SK-N-SH (cell line): ENCODE data around the gene CPNE4. TPM values are rescaled to one million over a fixed set of nuclear protein-coding genes. Genes with fewer than 3 reads are reported as not detected.

ENCODE experiments used
- CTCF ChIA-PET: fragments of 300-600, 350-600 bp; formaldehyde crosslinking; extraction: SDS; loops from one replicate; lab custom pipeline; 2021; lab: Yijun Ruan, JAX
- POLR2A ChIA-PET: fragments of 350-600 bp; sonication (Branson Sonifier 250); formaldehyde crosslinking; extraction: SDS; loops from one replicate; lab custom pipeline; 2020; ENCODE audit warnings: antibody characterized with exemption, inconsistent platforms; lab: Yijun Ruan, JAX
- DNase-seq: peaks from one replicate; pipeline ENCODE4 v3.0.0; 2012
- H2AFZ ChIP-seq: fragments of 200-600 bp; sonication (generic); 2 replicates; pipeline ENCODE4 v1.8.1; 2016; ENCODE audit warnings: antibody characterized with exemption, mild to moderate bottlenecking, low read depth
- H3F3A ChIP-seq: fragments of 200-600 bp; sonication (generic); replicated peaks from 2 replicates; pipeline ENCODE3; 2016; ENCODE audit warnings: antibody characterized with exemption, mild to moderate bottlenecking; ENCODE audit not compliant: insufficient read depth
- H3K27ac ChIP-seq, 2 experiments: fragments of 200-500 bp in 1 of 2; fragments of 200-600 bp in 1 of 2; sonication (Bioruptor generic) in 1 of 2; sonication (generic), shearing (Covaris generic) in 1 of 2; 2 replicates each; pipeline versions ENCODE4 v1.5.1 to v1.6.1; 2014 to 2016; ENCODE audit warnings: low read depth in 2 of 2, inconsistent platforms in 1 of 2, low read length in 1 of 2, mild to moderate bottlenecking in 1 of 2, mixed read lengths in 1 of 2
- H3K27me3 ChIP-seq: fragments of 200-600 bp; sonication (generic), shearing (Covaris generic); 2 replicates; pipeline ENCODE4 v1.6.1; 2016; ENCODE audit warnings: mixed run types; ENCODE audit not compliant: insufficient read depth
- H3K36me3 ChIP-seq, 2 experiments: fragments of 200-500 bp in 1 of 2; fragments of 200-600 bp in 1 of 2; sonication (Bioruptor generic) in 1 of 2; sonication (generic) in 1 of 2; replicated peaks in 1 of 2; 2 replicates each; pipeline versions ENCODE3 to v1.5.1; 2014 to 2016; ENCODE audit warnings: low read length in 1 of 2, mild to moderate bottlenecking in 1 of 2; ENCODE audit not compliant: insufficient read depth in 2 of 2, control insufficient read depth in 1 of 2
- H3K4me1 ChIP-seq, 2 experiments: fragments of 200-500 bp in 1 of 2; fragments of 200-600 bp in 1 of 2; sonication (Bioruptor generic) in 1 of 2; sonication (generic), shearing (Covaris generic) in 1 of 2; 2 replicates each; pipeline versions ENCODE4 v1.5.1 to v1.6.1; 2014 to 2016; ENCODE audit warnings: low read depth in 1 of 2, low read length in 1 of 2, mixed run types in 1 of 2; ENCODE audit not compliant: insufficient read depth in 2 of 2, control insufficient read depth in 1 of 2
- H3K4me2 ChIP-seq: fragments of 200-600 bp; sonication (generic), shearing (Covaris generic); 2 replicates; pipeline ENCODE4 v1.6.1; 2017; ENCODE audit warnings: mixed run types
- H3K4me3 ChIP-seq, 2 experiments: fragments of 200-500 bp in 1 of 2; fragments of 200-600 bp in 1 of 2; sonication (Bioruptor generic) in 1 of 2; sonication (generic), shearing (Covaris generic) in 1 of 2; 2 replicates each; pipeline versions ENCODE4 v1.5.1 to v1.8.1; 2014 to 2016; ENCODE audit warnings: low read depth in 2 of 2, inconsistent platforms in 1 of 2, low read length in 1 of 2, mild to moderate bottlenecking in 1 of 2, mixed read lengths in 1 of 2, moderate library complexity in 1 of 2
- H3K79me2 ChIP-seq: fragments of 200-600 bp; sonication (generic); 2 replicates; pipeline ENCODE4 v1.8.1; 2017; ENCODE audit warnings: mild to moderate bottlenecking; ENCODE audit not compliant: insufficient read depth
- H3K9ac ChIP-seq: fragments of 200-600 bp; sonication (generic); 2 replicates; pipeline ENCODE4 v1.6.1; 2017; ENCODE audit warnings: mixed run types
- H3K9me2 ChIP-seq: fragments of 200-600 bp; sonication (generic); 2 replicates; pipeline ENCODE4 v1.6.1; 2017; ENCODE audit warnings: mixed run types
- H3K9me3 ChIP-seq: fragments of 200-600 bp; sonication (generic); 2 replicates; pipeline ENCODE4 v1.6.1; 2017; ENCODE audit warnings: mixed run types, mild to moderate bottlenecking, moderate library complexity
- H4K20me1 ChIP-seq: fragments of 200-600 bp; sonication (generic); 2 replicates; pipeline ENCODE4 v1.6.1; 2017; ENCODE audit warnings: mild to moderate bottlenecking, mixed run types; ENCODE audit not compliant: insufficient read depth
- ELF1 ChIP-seq: IDR thresholded peaks from 2 replicates; pipeline ENCODE4 v1.4.0; 2012
- EP300 ChIP-seq, 2 experiments: IDR thresholded peaks; 2 replicates each; pipeline versions ENCODE4 v1.4.0 to v1.6.1; 2012; ENCODE audit warnings: borderline replicate concordance in 1 of 2, low read depth in 1 of 2, low read length in 1 of 2
- EZH2phosphoT487 ChIP-seq: fragments of 200-600 bp; sonication (generic); IDR thresholded peaks from 2 replicates; pipeline ENCODE4 v1.6.1; 2017; ENCODE audit warnings: low read depth, mixed run types, mild to moderate bottlenecking, antibody characterized with exemption, moderate library complexity, borderline replicate concordance
- FOXM1 ChIP-seq: IDR thresholded peaks from 2 replicates; pipeline ENCODE4 v1.4.0; 2012; ENCODE audit warnings: low read depth, mild to moderate bottlenecking
- MEF2A ChIP-seq: IDR thresholded peaks from 2 replicates; pipeline ENCODE4 v1.4.0; 2012; ENCODE audit warnings: low read depth, borderline replicate concordance
- NFIC ChIP-seq: IDR thresholded peaks from 2 replicates; pipeline ENCODE4 v1.4.0; 2012; ENCODE audit warnings: borderline replicate concordance
- POLR2AphosphoS5 ChIP-seq: IDR thresholded peaks from 2 replicates; pipeline ENCODE4 v1.6.1; 2012; ENCODE audit warnings: low read depth, low read length
- RAD21 ChIP-seq: IDR thresholded peaks from 2 replicates; pipeline ENCODE4 v1.6.1; 2012; ENCODE audit warnings: mild to moderate bottlenecking, low read length
- RCOR1 ChIP-seq: fragments of 150-350 bp; IDR thresholded peaks from 2 replicates; pipeline ENCODE4 v1.6.1; 2017; ENCODE audit warnings: antibody characterized with exemption, low read length
- RXRA ChIP-seq: IDR thresholded peaks from 2 replicates; pipeline ENCODE4 v1.4.0; 2012; ENCODE audit warnings: low read depth, mild to moderate bottlenecking, borderline replicate concordance
- SMC3 ChIP-seq: IDR thresholded peaks from 2 replicates; pipeline ENCODE4 v1.6.1; 2012; ENCODE audit warnings: low read depth, low read length, improper control_type of control experiment
- TAF1 ChIP-seq: IDR thresholded peaks from 2 replicates; pipeline ENCODE4 v1.6.1; 2012; ENCODE audit warnings: low read depth, mild to moderate bottlenecking, low read length, moderate library complexity, borderline replicate concordance
- TCF12 ChIP-seq: IDR thresholded peaks from 2 replicates; pipeline ENCODE4 v1.4.0; 2012
- WGBS: methylation state at CpG from one replicate; pipeline ENCODE4 v1.1.6; 2017; ENCODE audit warnings: low lambda C conversion rate; 5-methylcytosine and 5-hydroxymethylcytosine counted together
- polyA plus RNA-seq, 3 experiments: library from polyadenylated mRNA; depleted of rRNA; stranded (reverse); fragments of >200 nt; gene quantifications; 2 replicates each; pipeline ENCODE4 v1.2.3, GENCODE V29; 2012
- TF ChIP-seq, protein P1 (sequence below): IDR thresholded peaks from 2 replicates; pipeline ENCODE4 v1.4.0; 2012; ENCODE audit warnings: low read depth
- TF ChIP-seq, protein P2 (sequence below): fragments of 150-350 bp; IDR thresholded peaks from 2 replicates; pipeline ENCODE4 v1.6.1; 2017; ENCODE audit warnings: antibody characterized with exemption, low read length, low read depth, borderline replicate concordance
- TF ChIP-seq, protein P3 (sequence below): IDR thresholded peaks from 2 replicates; pipeline ENCODE4 v1.4.0; 2012; ENCODE audit warnings: low read depth, borderline replicate concordance
- TF ChIP-seq, protein P4 (sequence below): IDR thresholded peaks from 2 replicates; pipeline ENCODE4; 2012

Gene CPNE4
- polyA plus RNA-seq, 1 of the 3 experiments (the other 2 are of a cell fraction), result not detected

DNA sequence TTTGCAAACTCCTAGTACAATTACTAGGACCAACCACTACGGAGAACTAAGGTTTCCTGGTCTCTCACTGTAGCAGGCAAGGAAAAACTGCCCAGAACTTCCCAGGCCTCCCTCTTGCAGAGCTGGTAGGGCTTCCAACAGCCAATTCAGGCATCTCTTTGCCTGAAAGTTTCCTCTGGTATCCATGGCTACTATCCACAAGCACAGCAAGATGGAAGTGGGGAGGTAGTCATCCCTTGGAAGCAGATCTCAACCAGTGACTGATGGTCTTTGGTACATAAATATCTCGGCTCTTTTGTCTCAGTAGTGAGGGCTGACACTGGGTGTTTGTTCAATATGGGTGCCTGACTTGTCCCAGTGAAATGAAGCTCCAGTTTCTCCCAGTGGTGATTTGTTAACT, 330.7 kb downstream of the CPNE4 start:
- H3K36me3 ChIP-seq, result no peaks in the 10 kb centered on the region
- no peaks in the 10 kb centered on the region for H3K4me1 ChIP-seq
- POLR2A ChIA-PET, result no interaction called here
- H3K9me3 ChIP-seq, result no peaks in the 10 kb centered on the region
- H2AFZ ChIP-seq, result no peak overlapping the region
- H3K79me2 ChIP-seq, result no peaks in the 10 kb centered on the region
- no peaks in the 10 kb centered on the region for H4K20me1 ChIP-seq
- no peaks in the 10 kb centered on the region for H3F3A ChIP-seq
- no peak for DNase-seq
- H3K9ac ChIP-seq, result no peak overlapping the region
- H3K27me3 ChIP-seq, result no peaks in the 10 kb centered on the region
- no peak overlapping the region for H3K27ac ChIP-seq
- TF ChIP-seq, protein P1, sequence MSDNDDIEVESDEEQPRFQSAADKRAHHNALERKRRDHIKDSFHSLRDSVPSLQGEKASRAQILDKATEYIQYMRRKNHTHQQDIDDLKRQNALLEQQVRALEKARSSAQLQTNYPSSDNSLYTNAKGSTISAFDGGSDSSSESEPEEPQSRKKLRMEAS, result no peak
- no peak for TF ChIP-seq RAD21
- TF ChIP-seq RXRA, result no peak
- no peak for TF ChIP-seq ELF1
- no peak for TF ChIP-seq TAF1
- TF ChIP-seq NFIC, result no peak
- TF ChIP-seq, protein P2, sequence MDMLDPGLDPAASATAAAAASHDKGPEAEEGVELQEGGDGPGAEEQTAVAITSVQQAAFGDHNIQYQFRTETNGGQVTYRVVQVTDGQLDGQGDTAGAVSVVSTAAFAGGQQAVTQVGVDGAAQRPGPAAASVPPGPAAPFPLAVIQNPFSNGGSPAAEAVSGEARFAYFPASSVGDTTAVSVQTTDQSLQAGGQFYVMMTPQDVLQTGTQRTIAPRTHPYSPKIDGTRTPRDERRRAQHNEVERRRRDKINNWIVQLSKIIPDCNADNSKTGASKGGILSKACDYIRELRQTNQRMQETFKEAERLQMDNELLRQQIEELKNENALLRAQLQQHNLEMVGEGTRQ, result no peak
- H3K9me2 ChIP-seq, result no peaks in the 10 kb centered on the region
- CTCF ChIA-PET, result interaction anchor here (0.6 kb wide), 1 partner anchor 42 kb away, joined by 3 read pairs; no protein-coding TSS in a partner anchor
- H3K4me2 ChIP-seq, result no peak overlapping the region
- no peak overlapping the region for H3K4me3 ChIP-seq
- WGBS, result 16% methylated on average over 2 of the region's 2 CpGs

DNA sequence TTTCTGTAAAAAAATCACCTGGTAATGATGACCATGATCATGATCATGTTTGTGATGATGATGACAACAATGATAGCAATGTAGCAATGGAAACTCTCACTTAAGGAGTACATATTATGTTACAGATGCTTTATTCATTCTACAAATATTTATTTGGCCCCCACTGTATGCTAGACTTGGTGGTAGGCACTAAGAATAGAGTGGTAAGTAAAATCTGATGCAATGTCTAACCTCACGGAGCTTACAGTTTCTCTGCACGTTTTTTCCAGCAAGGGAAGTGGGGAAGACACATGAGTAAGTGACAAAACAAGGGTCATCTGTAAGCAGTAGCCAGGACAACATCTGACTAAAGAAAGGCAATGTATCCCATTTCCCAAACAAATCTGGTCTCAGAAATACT, 332.7 kb downstream of the CPNE4 start:
- TF ChIP-seq FOXM1 (no peak), EP300 (IDR thresholded peaks at IDR 0.05; ENCODE audit: borderline replicate concordance in 1 of 2, low read depth in 1 of 2, low read length in 1 of 2) (no peak), RXRA (no peak), TCF12 (no peak)
- Histone ChIP-seq H3F3A (no peaks in the 10 kb centered on the region), H3K4me2 (no peak overlapping the region), H3K4me1 (no peaks in the 10 kb centered on the region), H3K9me2 (no peaks in the 10 kb centered on the region), H3K27me3 (no peaks in the 10 kb centered on the region), H2AFZ (no peak overlapping the region), H3K9ac (no peak overlapping the region), H3K27ac (no peak overlapping the region), H3K79me2 (no peaks in the 10 kb centered on the region), H3K36me3 (no peaks in the 10 kb centered on the region), H3K4me3 (no peak overlapping the region), H3K9me3 (no peaks in the 10 kb centered on the region), H4K20me1 (no peaks in the 10 kb centered on the region)
- POLR2A ChIA-PET, result no interaction called here
- 24% methylated on average over 2 of the region's 2 CpGs for WGBS
- CTCF ChIA-PET, result no interaction called here
- no peak for DNase-seq

DNA sequence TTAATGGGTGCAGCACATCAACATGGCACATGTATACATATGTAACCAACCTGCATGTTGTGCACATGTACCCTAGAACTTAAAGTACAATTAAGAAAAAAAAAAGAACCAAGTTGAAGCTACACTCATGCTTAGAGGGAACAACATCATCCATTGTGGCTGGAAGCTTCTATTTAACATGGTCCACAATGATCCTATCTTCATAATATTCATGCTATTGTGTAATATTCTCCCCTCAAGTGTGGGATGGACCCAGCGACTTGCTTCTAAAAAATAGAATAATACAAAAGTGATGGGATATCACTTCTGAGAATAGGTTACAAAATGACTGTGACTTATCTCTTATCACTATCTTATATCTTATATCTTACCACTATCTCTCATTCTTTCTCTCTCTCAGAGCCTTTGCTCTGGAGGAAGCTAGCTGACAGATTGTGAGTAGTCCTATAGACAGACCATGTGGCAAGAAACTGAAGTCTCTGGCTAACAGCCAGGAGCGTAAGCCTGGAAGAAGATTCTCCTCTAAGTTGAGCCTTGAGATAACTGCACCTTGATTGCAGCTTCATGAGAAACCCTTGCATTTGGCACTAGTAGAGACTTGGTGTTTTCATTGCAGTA, 333.6 kb downstream of the CPNE4 start:
- Histone ChIP-seq H3K27ac (no peak overlapping the region), H3K27me3 (no peaks in the 10 kb centered on the region), H3K4me1 (no peaks in the 10 kb centered on the region), H3K4me3 (no peak overlapping the region), H2AFZ (no peak overlapping the region), H3K79me2 (no peaks in the 10 kb centered on the region), H3F3A (no peaks in the 10 kb centered on the region), H3K9me2 (no peaks in the 10 kb centered on the region), H3K9ac (no peak overlapping the region), H3K9me3 (no peaks in the 10 kb centered on the region), H3K36me3 (no peaks in the 10 kb centered on the region), H3K4me2 (no peak overlapping the region), H4K20me1 (no peaks in the 10 kb centered on the region)
- ChIA-PET POLR2A (no interaction called here), CTCF (no interaction called here)
- 50% methylated on average over 2 of the region's 2 CpGs for WGBS
- no peak for DNase-seq
- TF ChIP-seq RAD21 (no peak), POLR2AphosphoS5 (no peak), TAF1 (no peak), EP300 (IDR thresholded peaks at IDR 0.05; ENCODE audit: borderline replicate concordance in 1 of 2, low read depth in 1 of 2, low read length in 1 of 2) (no peak), TCF12 (no peak), MEF2A (no peak), RCOR1 (no peak), EZH2phosphoT487 (no peak), SMC3 (no peak)
- TF ChIP-seq, protein P3, sequence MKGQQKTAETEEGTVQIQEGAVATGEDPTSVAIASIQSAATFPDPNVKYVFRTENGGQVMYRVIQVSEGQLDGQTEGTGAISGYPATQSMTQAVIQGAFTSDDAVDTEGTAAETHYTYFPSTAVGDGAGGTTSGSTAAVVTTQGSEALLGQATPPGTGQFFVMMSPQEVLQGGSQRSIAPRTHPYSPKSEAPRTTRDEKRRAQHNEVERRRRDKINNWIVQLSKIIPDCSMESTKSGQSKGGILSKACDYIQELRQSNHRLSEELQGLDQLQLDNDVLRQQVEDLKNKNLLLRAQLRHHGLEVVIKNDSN, result no peak
- TF ChIP-seq, protein P4, sequence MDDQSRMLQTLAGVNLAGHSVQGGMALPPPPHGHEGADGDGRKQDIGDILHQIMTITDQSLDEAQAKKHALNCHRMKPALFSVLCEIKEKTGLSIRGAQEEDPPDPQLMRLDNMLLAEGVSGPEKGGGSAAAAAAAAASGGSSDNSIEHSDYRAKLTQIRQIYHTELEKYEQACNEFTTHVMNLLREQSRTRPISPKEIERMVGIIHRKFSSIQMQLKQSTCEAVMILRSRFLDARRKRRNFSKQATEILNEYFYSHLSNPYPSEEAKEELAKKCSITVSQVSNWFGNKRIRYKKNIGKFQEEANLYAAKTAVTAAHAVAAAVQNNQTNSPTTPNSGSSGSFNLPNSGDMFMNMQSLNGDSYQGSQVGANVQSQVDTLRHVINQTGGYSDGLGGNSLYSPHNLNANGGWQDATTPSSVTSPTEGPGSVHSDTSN, result no peak
- TF ChIP-seq, protein P2, result no peak
